Measurements from ENCODE around the gene BCL11A. TPM values are rescaled to one million over a fixed set of nuclear protein-coding genes. Genes with fewer than 3 reads are reported as not detected.

The BCL11A gene
- total RNA-seq, 8 experiments from 2014 or later, result 0.66 to 131 (median 21.8) TPM

- in situ Hi-C loops (cut with MboI; ENCODE audit: low pct_unique_long_range_greater_than_20kb in 2 of 9, low sequenced_read_pairs in 9 of 9, unreplicated experiment in 9 of 9), result loop anchor here in 1 of 9 experiments (25.0 kb wide), 1 partner anchor 1795 kb away; no protein-coding TSS in a partner anchor
Observed at GRCh38 chr2:60556576-60557485, 3.4 kb upstream of the BCL11A start.

GRCh38 chr2:60556175-60556574 lies 2.7 kb upstream of the BCL11A start:
- in situ Hi-C loops (cut with MboI; ENCODE audit: low pct_unique_long_range_greater_than_20kb in 2 of 9, low sequenced_read_pairs in 9 of 9, unreplicated experiment in 9 of 9), result loop anchor here in 1 of 9 experiments (25.0 kb wide), 1 partner anchor 1794 kb away; no protein-coding TSS in a partner anchor
- peak overlapping the region in 1 of 2 donors; percentile 55 for H3K27ac ChIP-seq
- H3K4me1 ChIP-seq (replicated peaks in 1 of 2), result peaks cover 7 to 19% of the 10 kb centered on the region in 2 donors
- WGBS, 10 experiments, result 0 to 83% (median 11%) methylated on average over 1 to 5 of the region's 5 CpGs; no CpG with 5 or more reads in 1 of the 10 experiments
- ATAC-seq (replicated peaks in 6 of 8), result no peak
- H3K4me3 ChIP-seq, result peak overlapping the region in 4 of 5 donors; percentile 72 to 94 (median 76)

More at GRCh38 chr2:60556576-60557485, 3.4 kb upstream of the BCL11A start:
- WGBS, 10 experiments, result 0 to 24% (median 4%) methylated on average over 3 to 12 of the region's 31 CpGs; no CpG with 5 or more reads in 2 of the 10 experiments
- peak overlapping the region; percentile 16 to 80 (median 72) for H3K4me3 ChIP-seq
- H3K4me1 ChIP-seq (replicated peaks in 1 of 2), result peaks cover 7 to 19% of the 10 kb centered on the region in 2 donors
- ATAC-seq (replicated peaks in 6 of 8), result peak in 3 of 8 experiments; percentile 3 to 29 (median 4)
- peak overlapping the region in 1 of 2 donors; percentile 55 for H3K27ac ChIP-seq

GRCh38 chr2:60555783-60556139 lies 2.3 kb upstream of the BCL11A start:
- H3K4me3 ChIP-seq, result peak overlapping the region; percentile 72 to 94 (median 80)

GRCh38 chr2:60555066-60555782 lies 1.8 kb upstream of the BCL11A start:
- peak overlapping the region; percentile 4 to 28 for H3K27ac ChIP-seq
- in situ Hi-C loops (cut with MboI; ENCODE audit: low pct_unique_long_range_greater_than_20kb in 2 of 9, low sequenced_read_pairs in 9 of 9, unreplicated experiment in 9 of 9), result loop anchor here in 1 of 9 experiments (25.0 kb wide), 1 partner anchor 1793 kb away; no protein-coding TSS in a partner anchor
- peaks cover 7 to 19% of the 10 kb centered on the region in 2 donors for H3K4me1 ChIP-seq (replicated peaks in 1 of 2)
- peak; percentile 11 to 46 (median 36) for ATAC-seq (replicated peaks in 6 of 8)
- peak overlapping the region; percentile 72 to 94 (median 80) for H3K4me3 ChIP-seq
- WGBS, 10 experiments, result 0 to 6% (median 0%) methylated on average over 2 to 12 of the region's 43 CpGs; no CpG with 5 or more reads in 5 of the 10 experiments

More at GRCh38 chr2:60555783-60556139, 2.3 kb upstream of the BCL11A start:
- H3K4me1 ChIP-seq (replicated peaks in 1 of 2), result peaks cover 7 to 19% of the 10 kb centered on the region in 2 donors
- in situ Hi-C loops (cut with MboI; ENCODE audit: low pct_unique_long_range_greater_than_20kb in 2 of 9, low sequenced_read_pairs in 9 of 9, unreplicated experiment in 9 of 9), result loop anchor here in 1 of 9 experiments (25.0 kb wide), 1 partner anchor 1793 kb away; no protein-coding TSS in a partner anchor
- no peak for ATAC-seq (replicated peaks in 6 of 8)
- WGBS, 10 experiments, result 0% methylated on average over 1 of the region's 5 CpGs; no CpG with 5 or more reads in 9 of the 10 experiments
- H3K27ac ChIP-seq, result peak overlapping the region in 1 of 2 donors; percentile 28

GRCh38 chr2:60554646-60555065 lies 1.2 kb upstream of the BCL11A start:
- in situ Hi-C loops (cut with MboI; ENCODE audit: low pct_unique_long_range_greater_than_20kb in 2 of 9, low sequenced_read_pairs in 9 of 9, unreplicated experiment in 9 of 9), result loop anchor here in 1 of 9 experiments (25.0 kb wide), 1 partner anchor 1792 kb away; no protein-coding TSS in a partner anchor
- ATAC-seq (replicated peaks in 6 of 8), result peak; percentile 3 to 25 (median 9)
- 0 to 5% (median 0%) methylated on average over 1 to 7 of the region's 28 CpGs; no CpG with 5 or more reads in 5 of the 10 experiments for WGBS, 10 experiments

GRCh38 chr2:60554074-60554645 lies 706 bp upstream of the BCL11A start:
- peak in 6 of 8 experiments; percentile 9 to 36 (median 26) for ATAC-seq (replicated peaks in 6 of 8)
- peak overlapping the region; percentile 3 to 15 for H3K27ac ChIP-seq
- peak overlapping the region; percentile 72 to 94 (median 80) for H3K4me3 ChIP-seq
- in situ Hi-C loops (cut with MboI; ENCODE audit: low pct_unique_long_range_greater_than_20kb in 2 of 9, low sequenced_read_pairs in 9 of 9, unreplicated experiment in 9 of 9), result loop anchor here in 1 of 9 experiments (25.0 kb wide), 1 partner anchor 1792 kb away; no protein-coding TSS in a partner anchor
- 0 to 2% (median 0%) methylated on average over 1 to 9 of the region's 56 CpGs; no CpG with 5 or more reads in 7 of the 10 experiments for WGBS, 10 experiments
- H3K4me1 ChIP-seq (replicated peaks in 1 of 2), result peaks cover 7 to 19% of the 10 kb centered on the region in 2 donors

More at GRCh38 chr2:60554646-60555065, 1.2 kb upstream of the BCL11A start:
- Histone ChIP-seq H3K4me3 (peak overlapping the region; percentile 72 to 94 (median 80)), H3K27ac (peak overlapping the region in 1 of 2 donors; percentile 15), H3K4me1 (replicated peaks in 1 of 2) (peaks cover 7 to 19% of the 10 kb centered on the region in 2 donors)

- Histone ChIP-seq H3K4me1 (replicated peaks in 1 of 2) (peaks cover 7 to 29% of the 10 kb centered on the region in 2 donors), H3K27ac (peak overlapping the region; percentile 10 to 57), H3K4me3 (peak overlapping the region; percentile 72 to 94 (median 80))
- in situ Hi-C loops (cut with MboI; ENCODE audit: low pct_unique_long_range_greater_than_20kb in 2 of 9, low sequenced_read_pairs in 9 of 9, unreplicated experiment in 9 of 9), result loop anchor here in 1 of 9 experiments (25.0 kb wide), 1 partner anchor 1791 kb away; no protein-coding TSS in a partner anchor
- no peak for ATAC-seq (replicated peaks in 6 of 8)
- WGBS, 10 experiments, result 0 to 4% (median 0%) methylated on average over 2 to 24 of the region's 38 CpGs
Observed at GRCh38 chr2:60552851-60553494, 481 bp downstream of the BCL11A start.

GRCh38 chr2:60552078-60552850 lies 1.2 kb downstream of the BCL11A start:
- H3K27ac ChIP-seq, result peak overlapping the region; percentile 10 to 57
- in situ Hi-C loops (cut with MboI; ENCODE audit: low pct_unique_long_range_greater_than_20kb in 2 of 9, low sequenced_read_pairs in 9 of 9, unreplicated experiment in 9 of 9), result loop anchor here in 1 of 9 experiments (25.0 kb wide), 1 partner anchor 1790 kb away; no protein-coding TSS in a partner anchor
- WGBS, 10 experiments, result 0% methylated on average over 1 to 18 of the region's 49 CpGs; no CpG with 5 or more reads in 6 of the 10 experiments
- no peak for ATAC-seq (replicated peaks in 6 of 8)
- peaks cover 4 to 30% of the 10 kb centered on the region in 2 donors for H3K4me1 ChIP-seq (replicated peaks in 1 of 2)
- peak overlapping the region; percentile 72 to 94 (median 80) for H3K4me3 ChIP-seq

GRCh38 chr2:60551240-60552077 lies 2.0 kb downstream of the BCL11A start:
- in situ Hi-C loops (cut with MboI; ENCODE audit: low pct_unique_long_range_greater_than_20kb in 2 of 9, low sequenced_read_pairs in 9 of 9, unreplicated experiment in 9 of 9), result loop anchor here in 1 of 9 experiments (25.0 kb wide), 1 partner anchor 1789 kb away; no protein-coding TSS in a partner anchor
- Histone ChIP-seq H3K4me1 (replicated peaks in 1 of 2) (peaks cover 2 to 29% of the 10 kb centered on the region in 2 donors), H3K27ac (peak overlapping the region; percentile 31 to 33), H3K4me3 (peak overlapping the region; percentile 72 to 94 (median 80))
- 0 to 40% (median 0%) methylated on average over 1 to 6 of the region's 63 CpGs; no CpG with 5 or more reads in 7 of the 10 experiments for WGBS, 10 experiments
- ATAC-seq (replicated peaks in 6 of 8), result peak in 2 of 8 experiments; percentile 4 to 5

- ATAC-seq (replicated peaks in 6 of 8), result no peak
- WGBS, 10 experiments, result no CpG with 5 or more reads among the region's 8 CpGs
- Histone ChIP-seq H3K4me1 (replicated peaks in 1 of 2) (peaks cover 0 to 28% of the 10 kb centered on the region in 2 donors), H3K27ac (no peak overlapping the region), H3K4me3 (peak overlapping the region; percentile 72 to 94 (median 80))
- in situ Hi-C loops (cut with MboI; ENCODE audit: low pct_unique_long_range_greater_than_20kb in 2 of 9, low sequenced_read_pairs in 9 of 9, unreplicated experiment in 9 of 9), result loop anchor here in 1 of 9 experiments (25.0 kb wide), 1 partner anchor 1789 kb away; no protein-coding TSS in a partner anchor
Observed at GRCh38 chr2:60550984-60551239, 2.5 kb downstream of the BCL11A start.
